GM18508 (cell line): ENCODE measurements around the gene FAM53B.
A peak's percentile ranks its signal among the peaks of the same experiment; 100 is the strongest.

Experiments used
- ATAC-seq: cut with Tn5 transposase; IDR thresholded peaks from one replicate; pipeline ENCODE4 v1.9.1; 2021; ENCODE audit warnings: moderate number of reproducible peaks; ENCODE audit not compliant: insufficient read depth, unreplicated experiment

The FAM53B gene

DNA sequence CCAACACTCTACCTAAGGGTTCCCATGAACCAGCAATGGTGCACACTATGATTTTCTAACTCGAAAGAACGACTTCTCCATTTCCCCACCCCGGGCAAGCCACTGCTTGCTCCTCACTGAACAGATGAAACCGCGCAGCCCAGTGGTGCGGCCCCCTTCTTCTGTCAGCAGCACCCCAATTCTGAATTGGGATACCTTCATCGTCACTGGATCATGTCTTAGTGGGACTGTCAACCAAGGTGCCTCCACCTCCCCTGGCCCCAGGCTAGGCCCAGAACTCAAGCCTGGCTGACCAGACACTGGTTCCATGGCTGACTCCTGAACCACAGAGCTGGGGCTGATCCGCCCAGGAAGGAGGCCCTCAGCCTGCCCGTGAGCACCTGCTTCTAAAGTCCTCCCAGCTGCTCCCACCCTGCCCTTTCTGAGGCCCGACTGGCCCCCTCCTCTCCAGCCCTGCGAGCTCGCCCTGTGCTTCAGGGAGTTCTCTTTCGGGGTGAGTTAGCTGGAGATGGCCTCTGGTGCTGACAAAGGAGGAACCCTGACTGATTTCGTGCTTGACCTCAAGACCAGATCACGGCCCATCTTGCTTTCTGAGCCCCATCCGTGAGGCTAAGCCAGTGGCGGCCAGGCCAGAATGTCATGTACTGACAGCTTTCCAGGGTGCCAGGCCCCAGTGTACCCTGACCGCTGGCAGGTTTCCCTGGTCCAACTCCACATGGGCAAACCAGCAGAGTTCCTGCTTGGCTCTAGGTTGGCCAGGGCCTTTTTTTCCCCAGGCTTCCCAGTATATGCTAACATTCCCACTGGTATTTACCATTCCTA lies 44.5 kb downstream of the FAM53B start:
- no peak for ATAC-seq

DNA sequence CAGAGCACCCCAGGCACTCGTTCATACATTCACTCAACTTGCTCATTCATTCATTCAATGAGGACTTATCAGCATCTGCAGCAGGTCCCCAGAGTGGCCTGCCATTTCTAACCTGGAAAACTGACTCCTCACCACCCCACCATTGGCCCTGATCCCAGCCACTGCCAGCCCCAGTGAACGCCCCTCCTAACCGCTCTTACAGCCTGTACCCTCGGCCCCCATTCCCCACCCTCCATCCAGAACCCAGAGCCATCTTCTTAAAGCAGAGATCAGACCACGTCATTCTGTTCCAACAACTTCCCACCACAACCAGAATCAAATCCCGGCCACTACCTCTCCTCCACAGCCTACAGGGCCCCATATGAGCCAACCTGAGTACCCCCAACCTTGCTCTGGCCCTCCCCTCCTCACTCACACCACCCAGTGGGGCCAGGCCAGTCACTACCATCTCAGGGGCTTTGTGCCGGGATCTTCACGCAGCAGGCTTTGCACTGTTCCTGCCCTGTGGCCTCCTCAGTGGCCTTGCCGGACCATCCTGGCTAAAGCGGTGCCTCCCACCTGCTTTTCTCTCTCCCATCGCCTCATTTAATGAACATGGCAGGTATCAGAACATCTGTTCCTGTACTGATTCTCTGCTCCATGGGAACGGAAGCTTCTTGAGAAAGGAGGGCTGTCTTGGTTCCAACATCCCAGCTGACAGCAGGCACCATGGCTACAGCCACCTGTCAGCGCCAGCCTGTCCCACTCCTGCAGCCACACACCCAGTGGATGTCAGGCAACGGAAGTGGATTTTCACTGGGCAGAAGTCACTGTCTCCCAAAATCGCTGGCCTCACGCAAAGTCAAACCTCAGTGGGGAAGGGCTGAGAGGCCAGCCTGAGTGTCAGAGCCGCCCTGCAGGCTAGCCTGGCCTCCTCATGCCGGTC lies 45.4 kb downstream of the FAM53B start:
- no peak for ATAC-seq

DNA sequence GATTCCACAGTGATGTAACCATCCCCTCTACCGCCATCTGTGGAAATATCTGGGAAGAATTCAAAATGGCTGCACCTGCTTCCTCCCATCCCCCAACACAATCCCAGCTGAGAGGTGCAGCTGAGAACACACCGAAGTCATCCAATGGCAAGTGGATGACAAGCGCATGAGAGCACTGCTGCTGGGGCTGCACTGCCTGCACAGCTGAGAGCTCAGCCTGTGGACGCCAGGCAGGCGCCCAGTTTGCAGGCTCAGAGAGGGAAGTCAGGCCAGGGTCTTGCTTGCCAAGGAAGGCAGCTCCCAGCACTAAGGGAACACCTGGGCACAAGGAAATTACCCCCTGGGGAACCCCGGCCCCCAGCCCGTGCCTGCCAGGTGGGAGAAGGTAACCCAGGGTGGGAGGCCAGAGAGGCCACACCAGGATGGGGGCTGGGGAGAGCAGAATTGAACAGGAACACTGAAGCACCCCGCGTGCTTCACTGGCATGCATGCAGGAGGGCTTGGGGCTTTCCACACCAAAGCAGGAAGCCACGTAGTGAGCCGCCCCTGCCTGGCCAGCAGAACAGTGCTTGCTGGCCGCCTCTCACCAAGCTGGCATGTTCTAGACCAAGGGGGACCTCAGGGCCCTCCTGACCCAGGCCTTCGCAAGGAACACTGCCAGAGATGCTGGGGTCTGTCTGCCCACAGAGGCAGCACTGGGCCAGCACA lies 46.2 kb downstream of the FAM53B start:
- no peak for ATAC-seq

DNA sequence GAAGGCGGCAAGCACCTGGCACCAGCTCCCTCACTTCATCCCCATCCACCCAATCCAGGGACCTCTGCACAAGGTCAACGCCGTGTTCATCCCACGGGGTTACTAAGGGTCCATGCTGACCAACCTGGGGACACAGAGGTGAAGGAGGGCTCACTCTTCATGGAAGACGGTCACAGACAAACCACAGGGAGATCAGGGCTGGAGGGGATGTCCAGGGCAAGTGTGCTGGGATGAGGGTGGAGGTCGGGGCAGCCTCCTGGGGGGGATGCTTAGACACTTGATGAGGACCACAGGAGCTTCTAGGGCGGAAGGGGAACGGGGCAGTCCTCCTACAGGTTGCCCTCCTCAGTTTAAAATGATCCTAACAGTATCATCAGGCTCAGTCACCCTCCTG lies 46.7 kb downstream of the FAM53B start:
- ATAC-seq = no peak

DNA sequence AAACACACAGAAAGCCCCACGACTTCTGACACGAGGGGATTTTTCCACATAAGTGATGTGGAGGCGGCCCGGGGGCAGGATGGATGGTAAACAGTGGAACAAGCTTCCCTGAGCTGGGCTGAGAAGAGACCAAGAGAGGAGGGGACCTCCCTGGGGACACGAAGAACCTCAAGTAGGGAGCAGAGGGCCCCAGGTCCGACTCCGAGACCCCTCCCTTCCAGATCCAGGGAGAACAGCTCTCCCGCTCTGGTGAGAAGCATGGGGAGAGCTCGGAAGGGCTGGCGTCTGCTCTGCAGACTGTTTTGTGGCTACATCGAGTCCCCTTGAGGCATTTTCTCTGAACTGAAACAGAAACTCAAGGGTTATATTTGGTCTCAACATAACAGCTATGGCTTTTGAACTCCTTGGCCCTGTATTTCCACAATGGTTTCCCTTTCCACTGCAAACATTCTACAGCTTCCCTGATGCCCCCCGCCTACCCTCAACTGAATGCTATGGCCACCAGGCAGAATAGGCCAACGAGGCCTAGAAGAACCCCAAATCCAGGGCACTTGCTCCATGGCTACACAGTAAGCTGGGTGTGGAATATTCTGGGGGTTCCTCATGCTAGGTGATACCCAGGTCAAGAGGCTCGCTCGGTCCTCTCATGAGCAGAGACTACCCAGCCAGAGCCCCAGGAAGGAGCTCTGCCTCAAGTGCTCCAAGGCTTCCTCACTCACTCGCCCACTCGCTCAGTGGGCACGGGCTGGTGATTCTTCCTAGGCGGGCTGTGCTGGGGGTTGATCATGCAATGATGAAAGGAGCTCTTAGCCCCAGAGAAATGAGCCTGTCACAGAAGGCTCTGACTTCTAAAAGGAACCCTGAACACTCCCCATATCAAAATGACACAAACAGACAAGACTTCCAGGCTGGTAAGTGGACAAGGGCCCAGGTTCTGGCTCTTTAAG lies 47.5 kb downstream of the FAM53B start:
- peak; percentile 41 for ATAC-seq

DNA sequence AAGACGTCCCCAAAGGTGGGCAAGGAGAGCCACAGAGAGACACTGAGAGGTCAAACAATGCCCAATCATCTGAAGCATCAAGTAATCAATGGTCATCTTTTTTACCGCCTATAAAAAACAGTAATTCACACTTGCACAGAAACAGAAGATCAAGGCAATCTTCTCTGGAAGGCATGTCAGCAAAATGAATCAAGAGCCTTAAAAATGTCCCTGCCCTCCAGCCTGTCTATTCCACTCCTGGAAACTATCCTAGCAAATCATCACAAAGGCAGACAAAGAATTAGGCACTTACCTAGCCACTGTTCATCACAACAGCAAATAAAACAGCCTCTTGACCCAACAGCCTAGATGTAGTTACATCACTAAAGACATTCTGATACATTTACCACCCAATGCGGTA lies 48.9 kb downstream of the FAM53B start:
- no peak for ATAC-seq

DNA sequence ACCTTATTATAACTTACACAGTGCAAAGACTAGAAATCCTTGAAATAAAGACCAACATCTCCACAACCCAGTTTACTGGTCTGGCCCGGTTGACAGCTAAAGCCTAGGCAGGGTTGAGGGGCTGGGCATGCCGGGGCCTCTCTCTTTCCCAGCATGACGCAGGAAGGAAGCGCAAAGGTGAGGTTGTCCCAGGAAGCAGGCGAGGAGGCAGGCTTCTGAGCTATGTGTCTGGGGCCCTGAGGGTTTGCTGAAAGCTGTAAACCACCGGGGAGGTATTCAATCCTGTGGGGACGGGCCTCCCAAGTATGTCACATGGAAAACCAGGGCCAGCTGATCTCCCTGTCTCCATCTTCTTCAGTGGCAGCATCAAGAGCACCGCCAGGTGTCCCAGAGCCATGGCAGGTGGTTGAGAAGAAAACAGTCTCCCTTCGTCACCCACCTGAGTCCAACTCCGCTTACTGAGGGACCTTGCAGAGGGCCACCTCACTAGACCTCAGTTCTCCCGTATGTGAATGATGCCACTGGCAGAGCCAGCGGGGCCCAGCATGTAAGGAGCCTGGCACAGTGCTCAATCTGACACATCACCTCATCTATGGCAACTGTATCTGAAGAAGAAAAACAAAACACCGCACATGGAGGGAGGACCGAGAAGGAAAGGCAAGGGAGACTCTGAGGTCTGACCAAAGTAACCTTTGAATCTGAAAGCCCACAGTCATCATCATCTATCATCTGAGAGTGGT lies 49.5 kb downstream of the FAM53B start:
- ATAC-seq = no peak

DNA sequence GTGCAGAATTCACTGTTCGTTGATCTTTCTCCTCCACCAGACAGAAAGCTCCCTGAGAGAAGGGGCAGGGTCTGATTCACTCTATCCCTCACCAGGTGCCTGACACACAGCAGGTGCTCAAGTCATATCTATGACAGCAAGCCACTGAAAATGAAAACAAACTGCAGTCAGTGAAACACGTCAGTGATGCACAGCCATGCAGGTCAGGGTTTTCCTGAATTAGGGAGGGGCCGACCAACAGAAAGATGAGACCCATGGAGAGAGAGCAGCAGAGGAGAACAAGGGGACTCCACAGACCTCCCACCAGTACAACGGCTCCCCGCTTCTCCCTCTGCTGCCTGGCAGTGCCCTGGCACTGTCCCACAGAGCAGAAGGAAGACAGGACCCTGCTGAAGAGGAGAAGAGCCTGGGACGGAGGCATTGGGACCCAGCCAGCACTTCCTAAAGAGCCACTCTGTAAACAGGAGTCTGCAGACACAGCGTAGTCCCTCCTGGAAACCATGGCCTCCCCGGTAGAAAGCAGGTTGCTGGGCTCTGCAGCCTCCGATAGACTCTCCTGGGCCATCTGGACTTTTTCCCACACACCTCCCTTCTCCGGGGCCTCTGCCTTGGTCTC lies 50.3 kb downstream of the FAM53B start:
- ATAC-seq = no peak

DNA sequence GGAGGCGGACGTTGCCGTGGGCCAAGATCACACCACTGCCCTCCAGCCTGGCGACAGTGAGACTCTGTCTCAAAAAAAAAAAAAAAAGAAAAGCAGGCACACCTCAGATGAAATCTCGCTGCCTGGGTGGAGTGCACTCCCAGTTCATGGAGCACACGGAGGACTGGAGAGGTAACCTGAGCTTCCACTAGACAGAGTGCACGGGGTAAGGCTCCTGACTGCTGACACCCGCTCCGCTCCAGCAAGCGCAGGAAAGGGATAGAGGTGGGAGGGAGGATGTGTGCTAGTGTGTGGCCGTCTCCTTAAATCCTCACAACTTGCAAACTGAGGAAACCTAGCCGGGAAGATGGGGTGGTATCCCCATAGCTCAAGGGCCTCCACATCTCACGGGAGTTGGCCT lies 50.8 kb downstream of the FAM53B start:
- ATAC-seq = no peak

DNA sequence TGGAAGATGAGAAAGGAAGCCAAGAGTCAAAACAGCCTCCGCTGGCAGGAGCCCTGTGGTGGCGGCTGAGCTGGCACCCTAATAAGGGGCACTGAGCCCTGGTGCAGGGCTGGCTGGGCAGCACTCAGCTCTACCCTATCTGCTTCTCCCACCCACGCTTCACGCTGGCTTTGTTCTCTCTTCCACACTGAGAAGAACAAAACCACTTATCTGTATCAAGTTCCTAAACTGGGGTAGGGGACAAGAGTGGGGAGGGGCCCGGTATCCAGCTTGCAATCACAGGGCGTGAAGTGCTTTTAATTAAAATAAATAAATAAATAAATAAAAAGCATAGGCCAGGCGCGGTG lies 52.1 kb downstream of the FAM53B start:
- no peak for ATAC-seq

DNA sequence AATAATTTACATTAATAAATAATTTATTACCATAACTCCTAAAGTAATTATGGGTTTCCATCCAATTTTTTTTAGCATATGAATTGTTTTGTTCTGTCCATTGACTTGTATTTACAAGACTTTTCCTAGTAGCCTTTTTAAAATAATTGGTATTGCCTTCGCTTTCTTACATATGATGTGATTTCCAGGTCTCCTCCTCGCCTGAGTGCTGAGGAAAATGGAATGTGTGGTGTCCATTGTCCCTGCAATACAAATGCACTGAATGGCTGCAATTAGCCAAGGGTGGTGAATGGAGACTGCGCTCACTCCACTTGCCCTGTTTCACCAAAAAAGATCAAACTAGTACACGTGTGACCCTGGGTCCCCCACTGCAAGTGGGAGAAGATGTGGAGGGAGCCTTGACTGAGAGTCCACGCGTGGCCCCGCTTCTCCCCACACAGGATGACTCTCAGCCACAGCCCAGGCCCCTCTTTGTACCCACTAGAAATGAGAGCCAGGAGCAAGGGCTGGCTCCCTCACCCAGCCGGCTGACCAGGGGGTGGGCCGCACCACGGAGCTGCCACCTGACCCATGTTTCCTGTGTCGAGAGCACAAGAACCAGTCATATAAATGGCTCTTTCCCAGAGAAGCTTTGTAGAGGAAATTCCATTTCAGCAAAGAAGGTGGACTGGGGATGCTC lies 52.6 kb downstream of the FAM53B start:
- no peak for ATAC-seq

DNA sequence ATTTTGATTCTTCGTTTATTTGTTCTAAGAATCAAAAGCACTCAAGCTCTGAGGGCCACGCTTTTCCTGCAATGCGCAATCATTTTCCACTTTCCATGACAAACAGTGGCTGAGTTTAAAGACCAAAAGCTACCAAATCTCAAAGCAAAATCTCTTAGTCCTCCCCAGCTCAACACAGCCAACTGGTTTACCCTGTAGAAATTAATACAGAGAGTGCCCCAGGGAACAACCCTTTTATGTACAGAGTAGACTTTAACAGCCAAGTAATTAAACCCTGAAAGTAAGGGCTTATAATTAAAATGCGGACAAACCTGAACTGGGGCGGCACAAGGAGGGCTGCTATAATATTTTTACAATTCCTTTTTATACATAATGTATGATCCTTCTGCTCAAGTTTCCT lies 53.2 kb downstream of the FAM53B start:
- no peak for ATAC-seq

DNA sequence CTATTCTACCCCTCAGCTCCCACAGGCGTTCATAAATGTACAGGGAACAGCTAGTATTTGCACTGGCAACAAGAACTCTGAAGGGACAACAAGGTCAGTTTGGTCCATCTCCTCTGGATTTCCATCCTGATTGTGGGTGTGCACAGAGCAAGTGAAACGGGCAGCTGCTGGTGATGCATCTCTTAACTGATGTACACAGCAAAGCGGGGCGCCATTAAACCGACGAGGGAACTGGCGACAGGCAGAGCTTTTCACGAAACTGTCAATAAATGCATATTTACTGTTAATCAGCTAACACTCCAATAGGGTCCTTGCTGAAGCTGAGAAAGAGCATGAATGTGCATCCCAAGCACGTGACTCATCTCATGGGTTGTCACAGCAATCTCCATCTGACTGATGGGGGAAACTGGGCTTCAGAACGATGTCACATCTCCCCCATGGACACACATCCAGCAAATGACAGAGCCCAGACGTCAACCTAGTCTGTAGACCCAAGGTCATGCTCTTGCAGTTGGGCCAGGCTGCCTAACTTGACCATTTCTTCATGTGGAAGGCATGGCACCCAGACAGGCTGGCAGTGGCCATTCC lies 54.2 kb downstream of the FAM53B start:
- ATAC-seq = no peak

DNA sequence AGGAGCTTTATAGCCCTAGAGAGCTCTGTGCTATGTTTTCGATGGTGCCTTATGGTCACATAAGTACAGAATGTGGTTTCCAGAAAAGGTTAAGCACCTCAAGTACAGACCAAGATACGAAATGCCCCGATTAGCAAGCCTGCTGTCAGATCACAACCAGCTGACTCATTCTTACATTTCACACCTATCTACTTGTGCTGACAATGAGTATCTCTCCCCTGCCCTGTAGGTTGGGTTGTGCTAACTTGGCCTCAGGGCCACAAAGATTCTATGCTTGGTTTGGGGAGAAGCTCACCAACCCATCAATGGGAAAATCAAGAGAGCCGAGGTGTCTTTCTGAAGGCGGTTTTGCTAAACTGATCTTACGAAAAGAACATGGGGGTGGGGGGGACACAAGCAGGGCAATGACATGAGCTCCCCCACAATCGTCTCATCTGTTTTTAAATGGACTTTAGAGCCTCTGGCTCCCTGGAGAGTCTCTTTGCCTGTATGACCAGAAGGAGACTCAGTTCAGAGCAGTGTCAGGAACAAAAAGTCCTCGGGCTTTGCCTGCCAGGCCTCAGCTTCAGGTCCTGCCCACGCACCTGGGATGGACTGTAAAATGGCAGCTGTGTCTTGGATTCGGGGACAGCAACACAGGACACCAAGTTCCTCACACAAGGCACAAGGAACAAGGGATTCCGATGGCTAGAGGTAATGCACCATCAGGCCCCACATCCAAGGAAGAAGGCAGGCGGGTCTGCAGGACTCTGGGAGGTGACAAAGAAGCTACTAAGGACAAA lies 55.1 kb downstream of the FAM53B start:
- peak; percentile 88 for ATAC-seq

DNA sequence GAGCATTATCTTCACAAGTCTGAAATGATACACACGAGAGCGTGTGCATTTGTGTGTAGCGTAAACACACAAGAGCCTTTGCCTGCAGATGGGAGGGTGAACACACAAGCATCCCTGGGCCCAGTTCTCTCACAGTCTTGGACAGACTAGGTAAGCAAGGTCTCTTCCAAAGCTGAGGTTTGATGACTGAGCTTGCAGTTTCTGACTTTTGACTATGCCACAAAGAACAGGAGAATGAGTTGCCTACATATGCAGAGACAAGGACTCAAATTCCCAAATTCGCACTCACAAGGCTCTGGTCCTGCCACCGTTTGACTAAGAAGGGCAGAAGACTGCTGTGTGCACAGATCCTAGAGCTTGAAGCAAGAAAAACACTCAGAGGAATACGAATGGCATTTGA lies 55.8 kb downstream of the FAM53B start:
- no peak for ATAC-seq

DNA sequence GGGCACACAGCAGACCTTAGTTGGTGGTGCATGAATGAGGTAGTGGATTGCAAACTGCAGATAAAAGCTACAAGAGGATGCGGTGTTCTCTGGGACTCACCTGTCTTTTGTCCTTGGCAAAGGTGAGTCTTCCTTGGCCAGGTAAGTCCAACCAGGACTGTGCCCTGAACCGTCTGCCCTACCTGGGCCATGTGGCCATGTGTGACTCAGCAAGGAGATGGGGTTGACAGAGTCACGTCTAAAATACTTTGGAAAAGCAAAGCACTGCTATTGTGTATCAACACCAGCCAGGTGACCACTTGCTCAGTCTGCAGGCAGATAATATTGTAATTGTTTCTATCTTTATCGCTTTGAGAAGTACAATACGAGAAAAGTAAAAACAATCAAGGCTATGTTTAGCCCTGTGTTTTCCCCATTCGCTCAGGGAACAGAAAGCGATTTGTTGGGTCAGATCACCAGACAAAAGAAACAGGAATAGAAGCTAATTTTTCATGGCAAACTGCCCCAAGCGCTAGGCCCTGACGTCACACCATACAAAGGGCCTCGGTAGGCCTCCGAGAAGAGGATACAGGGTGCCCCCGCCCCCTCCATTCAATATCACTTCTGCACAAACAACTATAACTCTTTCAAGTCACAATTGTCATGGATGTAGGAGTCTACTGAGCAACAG lies 57.3 kb downstream of the FAM53B start:
- ATAC-seq = no peak

DNA sequence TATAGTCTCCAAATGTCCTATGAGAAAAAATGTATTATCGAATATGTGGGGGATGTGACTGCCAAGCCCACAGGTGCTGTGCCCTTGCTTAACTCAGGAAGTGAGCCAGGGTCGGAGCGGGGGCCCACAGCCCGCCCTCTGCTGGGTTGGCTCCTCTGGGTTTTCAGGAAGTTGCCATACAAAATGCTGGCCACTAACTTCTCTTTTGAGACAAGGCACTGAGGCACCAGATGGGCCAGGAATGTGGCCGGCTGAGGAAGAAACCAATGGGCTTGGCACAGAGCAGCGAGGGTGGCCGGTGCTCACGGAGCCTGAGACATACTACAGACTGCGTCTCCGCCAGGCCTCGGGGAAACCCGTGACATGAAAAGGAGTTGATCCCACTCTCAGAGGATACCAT lies 58.9 kb downstream of the FAM53B start:
- no peak for ATAC-seq
